SK-N-MC (cell line): ENCODE results near the gene SOS2.

Experiments used
- EZH2 ChIP-seq: fragments of 200-600 bp; sonication (generic); IDR thresholded peaks from one replicate; pipeline ENCODE4 v1.6.1; 2017; ENCODE audit warnings: antibody characterized with exemption
- FOXP2 ChIP-seq: optimal IDR thresholded peaks from 2 replicates; pipeline ENCODE3; 2011; ENCODE audit warnings: mild to moderate bottlenecking, moderate library complexity; ENCODE audit not compliant: insufficient read depth; ENCODE audit errors: extremely low read length, control extremely low read depth
- POLR2AphosphoS5 ChIP-seq: IDR thresholded peaks from 2 replicates; pipeline ENCODE4 v1.6.1; 2012; ENCODE audit warnings: mild to moderate bottlenecking, low read depth, low read length, borderline replicate concordance

GRCh38 chr14:50198499-50198898, 32.9 kb downstream of the SOS2 start:
- TF ChIP-seq EZH2 (no peak), POLR2AphosphoS5 (no peak), FOXP2 (no peak)
